Peyer's patch (tissue), 4 donors: ENCODE measurements around the gene RTCA. TPM values are rescaled to one million over a fixed set of nuclear protein-coding genes. Genes with fewer than 3 reads are reported as not detected.

ENCODE experiments used
- DNase-seq, 3 donors: peaks; one replicate each; pipeline ENCODE4 v3.0.0-alpha.2; 2017 to 2019
- H3K27ac ChIP-seq, 4 donors: fragments of 200-600 bp; sonication (generic); one replicate each; pipeline ENCODE4 v1.5.1; 2016 to 2019
- H3K27me3 ChIP-seq, 2 donors: fragments of 200-600 bp; sonication (generic); one replicate each; pipeline ENCODE4 v1.5.1; 2019
- H3K36me3 ChIP-seq, 3 donors: fragments of 200-600 bp; sonication (generic); one replicate each; pipeline ENCODE4 v1.5.1; 2016 to 2019
- H3K4me1 ChIP-seq, 4 donors: fragments of 200-600 bp; sonication (generic); one replicate each; pipeline ENCODE4 v1.5.1; 2016 to 2019
- H3K4me3 ChIP-seq, 4 donors: fragments of 200-600 bp; sonication (generic); 1 replicate in 3 of 4; 2 replicates in 1 of 4; pipeline ENCODE4 v1.5.1; 2016 to 2019; ENCODE audit warnings: mild to moderate bottlenecking in 1 of 4
- H3K9me3 ChIP-seq, 4 donors: fragments of 200-600 bp; sonication (generic); one replicate each; pipeline ENCODE4 v1.5.1; 2016 to 2019; ENCODE audit warnings: mild to moderate bottlenecking in 1 of 4
- CTCF ChIP-seq, 6 experiments: fragments of 450-650 bp in 4 of 6; fragments of 200-600 bp in 2 of 6; sonication (generic) in 1 of 6; IDR thresholded peaks; one replicate each; pipeline ENCODE4 v1.5.1; 2017 to 2019; ENCODE audit warnings: antibody characterized with exemption in 6 of 6, mild to moderate bottlenecking in 3 of 6, moderate library complexity in 1 of 6
- POLR2A ChIP-seq, 2 donors: fragments of 450-650 bp; IDR thresholded peaks; one replicate each; pipeline ENCODE4 v1.5.1; 2017; ENCODE audit warnings: antibody characterized with exemption in 2 of 2, mild to moderate bottlenecking in 2 of 2, moderate library complexity in 2 of 2
- total RNA-seq, 4 donors: library from RNA; depleted of rRNA; stranded (reverse); fragments of >200 nt; gene quantifications; one replicate each; pipeline ENCODE4 v1.1.0, GENCODE V29; 2016

RTCA gene
- total RNA-seq, 4 donors from 2014 or later: 31.5 to 71.8 (median 46.7) TPM

DNA sequence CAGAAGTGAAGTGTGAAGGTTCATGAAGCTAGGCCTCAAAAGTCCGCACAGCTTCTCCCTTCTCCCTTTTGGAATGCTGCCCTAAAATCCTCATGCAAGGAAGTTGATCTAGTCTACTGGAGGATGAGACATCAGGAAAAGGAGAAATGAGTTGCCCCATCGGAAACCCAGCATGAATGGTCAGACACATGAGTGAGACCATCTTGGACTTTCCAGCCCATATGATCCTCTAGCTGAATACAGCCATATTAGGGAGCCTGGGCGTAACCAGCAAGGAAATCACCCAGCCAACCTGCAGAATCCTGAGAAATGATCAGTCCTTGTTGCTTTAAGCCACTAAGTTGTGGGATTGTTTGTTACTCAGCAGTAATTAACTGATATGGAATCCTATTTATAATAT, 28.9 kb upstream of the RTCA start:
- Histone ChIP-seq H3K27me3 (no peaks in the 10 kb centered on the region), H3K4me1 (no peaks in the 10 kb centered on the region), H3K9me3 (no peaks in the 10 kb centered on the region), H3K4me3 (no peak overlapping the region), H3K27ac (no peak overlapping the region), H3K36me3 (peaks cover 0 to 71% (median 0%) of the 10 kb centered on the region in 3 donors)
- TF ChIP-seq CTCF (IDR thresholded peaks at IDR 0.05) (no peak), POLR2A (IDR thresholded peaks at IDR 0.05) (no peak)
- no peak for DNase-seq

DNA sequence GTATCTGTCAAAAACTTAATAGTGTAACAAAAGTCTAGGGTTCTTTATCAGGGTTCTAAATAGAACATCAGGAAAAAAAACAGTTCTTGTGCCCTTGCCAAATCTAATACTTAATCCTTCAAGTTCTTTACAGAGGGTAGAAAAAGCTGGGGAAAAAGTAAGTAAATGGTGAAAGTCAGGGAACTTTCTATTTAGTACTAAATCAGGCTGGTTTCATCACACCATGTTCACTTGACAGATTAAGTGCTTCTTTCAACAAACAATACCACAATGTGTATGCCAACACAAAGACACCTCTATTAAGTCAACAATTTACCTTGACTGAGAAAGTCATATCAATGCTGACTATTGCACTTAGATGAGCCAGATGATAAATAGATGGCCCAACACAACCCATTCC, 26.1 kb upstream of the RTCA start:
- Histone ChIP-seq H3K4me3 (no peak overlapping the region), H3K9me3 (no peaks in the 10 kb centered on the region), H3K27ac (no peak overlapping the region), H3K36me3 (peaks cover 0 to 49% (median 0%) of the 10 kb centered on the region in 3 donors), H3K27me3 (no peaks in the 10 kb centered on the region), H3K4me1 (no peaks in the 10 kb centered on the region)
- no peak for DNase-seq
- no peak for TF ChIP-seq CTCF (IDR thresholded peaks at IDR 0.05)
- TF ChIP-seq POLR2A (IDR thresholded peaks at IDR 0.05): no peak

GRCh38 chr1:100240631-100241030, 25.4 kb upstream of the RTCA start:
- Histone ChIP-seq H3K27me3 (no peaks in the 10 kb centered on the region), H3K9me3 (no peaks in the 10 kb centered on the region), H3K27ac (no peak overlapping the region), H3K4me3 (no peak overlapping the region), H3K36me3 (peaks cover 0 to 44% (median 0%) of the 10 kb centered on the region in 3 donors), H3K4me1 (no peaks in the 10 kb centered on the region)
- TF ChIP-seq CTCF (IDR thresholded peaks at IDR 0.05): no peak
- no peak for TF ChIP-seq POLR2A (IDR thresholded peaks at IDR 0.05)
- DNase-seq: no peak

DNA sequence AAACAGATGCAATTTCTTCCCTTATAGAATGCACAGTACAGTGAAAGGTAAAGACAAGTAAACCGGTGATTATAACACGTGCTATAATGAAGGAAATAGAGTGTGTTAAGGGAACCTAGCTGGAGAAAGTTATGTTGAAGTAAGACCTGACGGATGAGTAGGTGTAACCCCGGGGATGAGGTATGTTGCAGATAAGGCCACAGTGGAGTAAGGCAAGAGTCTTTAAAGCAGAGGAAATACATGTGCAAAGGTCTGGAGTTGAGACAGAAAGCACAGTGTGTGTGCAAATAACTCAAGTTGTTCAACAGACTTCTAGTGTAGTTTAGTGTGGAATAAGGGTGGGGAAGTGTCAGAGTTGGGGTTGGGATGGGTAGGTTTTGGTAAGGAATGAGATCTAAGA, 19.3 kb upstream of the RTCA start:
- Histone ChIP-seq H3K27ac (no peak overlapping the region), H3K27me3 (no peaks in the 10 kb centered on the region), H3K4me3 (no peak overlapping the region), H3K4me1 (peaks cover 0 to 11% (median 0%) of the 10 kb centered on the region in 4 donors), H3K9me3 (no peaks in the 10 kb centered on the region), H3K36me3 (no peaks in the 10 kb centered on the region)
- no peak for TF ChIP-seq POLR2A (IDR thresholded peaks at IDR 0.05)
- TF ChIP-seq CTCF (IDR thresholded peaks at IDR 0.05): no peak
- no peak for DNase-seq

GRCh38 chr1:100249155-100249536, 16.9 kb upstream of the RTCA start:
- Histone ChIP-seq H3K36me3 (no peaks in the 10 kb centered on the region), H3K9me3 (no peaks in the 10 kb centered on the region), H3K4me1 (peaks cover 0 to 11% (median 0%) of the 10 kb centered on the region in 4 donors), H3K27ac (peak overlapping the region; percentile 77 to 88 (median 84)), H3K4me3 (peak overlapping the region; percentile 59 to 98 (median 73)), H3K27me3 (no peaks in the 10 kb centered on the region)
- no peak for TF ChIP-seq POLR2A (IDR thresholded peaks at IDR 0.05)
- no peak for TF ChIP-seq CTCF (IDR thresholded peaks at IDR 0.05)
- no peak for DNase-seq
